K562 (cell line): ENCODE measurements around the gene CSNK1G1. TPM values are rescaled to one million over a fixed set of nuclear protein-coding genes. Genes with fewer than 3 reads are reported as not detected.

ENCODE experiments used
- CBFA2T3 ChIP-seq: fragments of 450-650 bp; IDR thresholded peaks from 2 replicates; pipeline ENCODE4 v1.6.1; 2017
- CCAR2 ChIP-seq: fragments of 200-400 bp; formaldehyde crosslinking; IDR thresholded peaks from 2 replicates; pipeline ENCODE4 v1.6.1; 2017; ENCODE audit warnings: mild to moderate bottlenecking, low read depth, low read length
- CCNT2 ChIP-seq: IDR thresholded peaks from 2 replicates; pipeline ENCODE4 v1.6.1; 2011; ENCODE audit warnings: borderline replicate concordance, low read depth, mild to moderate bottlenecking, moderate library complexity, mixed read lengths, low read length; ENCODE audit not compliant: insufficient read length; ENCODE audit errors: extremely low read depth
- COPS2 ChIP-seq: fragments of 450-650 bp; conservative IDR thresholded peaks from 2 replicates; pipeline ENCODE4 v1.6.1; 2016; ENCODE audit warnings: mild to moderate bottlenecking, moderate library complexity
- DMBX1 ChIP-seq: fragments of 250-450 bp; sonication (Bioruptor Pico); IDR thresholded peaks from 2 replicates; pipeline ENCODE4 v1.8.0; 2022; ENCODE audit warnings: inconsistent platforms, mild to moderate bottlenecking, moderate library complexity, borderline replicate concordance
- ETV1 ChIP-seq: fragments of 450-650 bp; conservative IDR thresholded peaks from 2 replicates; pipeline ENCODE4 v1.6.1; 2016; ENCODE audit warnings: missing genetic modification characterization, control low read depth, low read depth, missing compliant biosample characterization
- HDAC1 ChIP-seq, 2 experiments: fragments of 450-650 bp; IDR thresholded peaks; 2 replicates each; pipeline ENCODE4 v1.6.1; 2016 to 2017; ENCODE audit warnings: inconsistent platforms in 1 of 2, mild to moderate bottlenecking in 1 of 2, moderate library complexity in 1 of 2
- KAT2B ChIP-seq: IDR thresholded peaks from one replicate; pipeline ENCODE4 v1.6.1; 2012; ENCODE audit warnings: low read depth, mild to moderate bottlenecking, control low read depth, inconsistent platforms, low read length, moderate library complexity
- SPI1 ChIP-seq: IDR thresholded peaks from 2 replicates; pipeline ENCODE4 v1.6.1; 2011; ENCODE audit warnings: low read depth, low read length, control low read depth, borderline replicate concordance
- SREBF1 ChIP-seq: fragments of 150-350 bp; IDR thresholded peaks from 2 replicates; pipeline ENCODE4 v1.6.1; 2014; ENCODE audit warnings: antibody characterized with exemption, low read depth, low read length, borderline replicate concordance
- SRSF3 ChIP-seq: fragments of 200-400 bp; formaldehyde crosslinking; IDR thresholded peaks from 2 replicates; pipeline ENCODE4 v1.6.1; 2016; ENCODE audit warnings: mild to moderate bottlenecking, low read length, moderate library complexity; ENCODE audit not compliant: insufficient read depth
- TARDBP ChIP-seq: fragments of 450-650 bp; IDR thresholded peaks from 2 replicates; pipeline ENCODE4 v1.6.1; 2016
- TCF7 ChIP-seq: sonication (generic); IDR thresholded peaks from 2 replicates; pipeline ENCODE4 v1.6.1; 2016; ENCODE audit warnings: antibody characterized with exemption, borderline replicate concordance
- ZNF263 ChIP-seq: sonication (generic); formaldehyde crosslinking; IDR thresholded peaks from 2 replicates; pipeline ENCODE4 v1.8.0; 2022; ENCODE audit warnings: mild to moderate bottlenecking, missing genetic modification reagents, borderline replicate concordance
- ZNF408 ChIP-seq: fragments of 250-450 bp; sonication (Bioruptor Pico); IDR thresholded peaks from 2 replicates; pipeline ENCODE4 v1.4.0; 2020; ENCODE audit warnings: low read depth, mild to moderate bottlenecking, moderate library complexity
- ZNF589 ChIP-seq: fragments of 200-800 bp; sonication (Bioruptor generic); IDR thresholded peaks from 2 replicates; pipeline ENCODE4 v1.6.1; 2016; ENCODE audit warnings: low read depth, missing genetic modification characterization, missing compliant biosample characterization
- polyA plus RNA-seq, 8 experiments: library from polyadenylated mRNA; depleted of rRNA in 4 of 8; stranded (reverse) in 5 of 8; unstranded in 3 of 8; fragments of >200 nt; fragmentation: Nextera tagmentation in 2 of 8; fragmentation: Illumina TruSeq in 1 of 8; extraction: Ambion mirVana in 2 of 8; extraction: Trizol in 1 of 8; gene quantifications; 2 replicates each; pipeline versions ENCODE4 v1.2.1 to v1.2.3, GENCODE V29; 2011 to 2014; ENCODE audit warnings: inconsistent platforms in 1 of 8, missing spikeins in 1 of 8
- total RNA-seq, 7 experiments: library from RNA; depleted of rRNA in 6 of 7; stranded (reverse); fragments of >200 nt in 6 of 7; fragmentation: Illumina TruSeq in 2 of 7; extraction: Trizol in 2 of 7; gene quantifications; 2 replicates each; pipeline versions ENCODE4 v1.2.1 to v1.2.3, GENCODE V29; 2011 to 2021; ENCODE audit warnings: low replicate concordance in 1 of 7
- TF ChIP-seq, protein P1 (sequence below): IDR thresholded peaks from 3 replicates; pipeline ENCODE4 v1.6.1; 2011; ENCODE audit warnings: borderline replicate concordance, mild to moderate bottlenecking, moderate library complexity; ENCODE audit not compliant: insufficient read length; ENCODE audit errors: extremely low read depth
- TF ChIP-seq, protein P2 (sequence below): sonication (generic); formaldehyde crosslinking; IDR thresholded peaks from 2 replicates; pipeline ENCODE4 v1.8.0; 2023; ENCODE audit warnings: mild to moderate bottlenecking, missing genetic modification reagents
- TF ChIP-seq, protein P3 (sequence below): fragments of 250-450 bp; sonication (Bioruptor Pico); IDR thresholded peaks from 2 replicates; pipeline ENCODE4 v1.5.0; 2021; ENCODE audit warnings: mild to moderate bottlenecking, borderline replicate concordance

Gene CSNK1G1
- total and polyA plus RNA-seq, 9 of the 15 experiments (the other 6 are each of a cell fraction or from before 2014, with no cell fraction given): 4.5 to 18.5 (median 9.5) TPM

DNA sequence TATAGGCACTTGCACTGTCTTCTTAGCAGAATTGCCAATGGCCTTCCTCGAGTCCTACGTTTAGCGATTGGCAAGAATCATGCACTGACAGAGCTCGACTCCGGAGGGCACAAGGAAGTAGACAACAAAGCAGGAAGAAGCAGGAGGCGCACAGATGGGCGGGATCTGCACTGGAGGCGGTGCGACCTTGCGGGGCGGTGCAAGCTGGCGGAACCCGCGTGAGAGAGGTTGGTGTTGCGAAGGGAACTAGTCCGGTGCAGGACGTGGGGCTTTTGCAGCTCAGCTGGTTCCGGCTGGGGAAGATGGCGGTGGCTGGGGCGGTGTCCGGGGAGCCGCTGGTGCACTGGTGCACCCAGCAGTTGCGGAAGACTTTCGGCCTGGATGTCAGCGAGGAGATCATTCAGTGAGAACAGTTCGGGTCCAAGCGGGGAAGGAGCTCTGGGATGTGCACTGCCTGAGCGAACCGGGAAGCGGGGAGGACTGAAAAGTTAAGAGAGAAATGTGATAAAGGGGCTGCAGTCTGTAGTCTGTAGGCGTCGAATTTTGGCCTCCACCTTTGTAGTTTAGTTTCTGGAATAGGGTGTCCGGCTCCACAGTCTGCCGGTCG lies 31.7 kb upstream of the CSNK1G1 start, which contains the start of gene TRIP4 (continued):
- TF ChIP-seq, protein P1, sequence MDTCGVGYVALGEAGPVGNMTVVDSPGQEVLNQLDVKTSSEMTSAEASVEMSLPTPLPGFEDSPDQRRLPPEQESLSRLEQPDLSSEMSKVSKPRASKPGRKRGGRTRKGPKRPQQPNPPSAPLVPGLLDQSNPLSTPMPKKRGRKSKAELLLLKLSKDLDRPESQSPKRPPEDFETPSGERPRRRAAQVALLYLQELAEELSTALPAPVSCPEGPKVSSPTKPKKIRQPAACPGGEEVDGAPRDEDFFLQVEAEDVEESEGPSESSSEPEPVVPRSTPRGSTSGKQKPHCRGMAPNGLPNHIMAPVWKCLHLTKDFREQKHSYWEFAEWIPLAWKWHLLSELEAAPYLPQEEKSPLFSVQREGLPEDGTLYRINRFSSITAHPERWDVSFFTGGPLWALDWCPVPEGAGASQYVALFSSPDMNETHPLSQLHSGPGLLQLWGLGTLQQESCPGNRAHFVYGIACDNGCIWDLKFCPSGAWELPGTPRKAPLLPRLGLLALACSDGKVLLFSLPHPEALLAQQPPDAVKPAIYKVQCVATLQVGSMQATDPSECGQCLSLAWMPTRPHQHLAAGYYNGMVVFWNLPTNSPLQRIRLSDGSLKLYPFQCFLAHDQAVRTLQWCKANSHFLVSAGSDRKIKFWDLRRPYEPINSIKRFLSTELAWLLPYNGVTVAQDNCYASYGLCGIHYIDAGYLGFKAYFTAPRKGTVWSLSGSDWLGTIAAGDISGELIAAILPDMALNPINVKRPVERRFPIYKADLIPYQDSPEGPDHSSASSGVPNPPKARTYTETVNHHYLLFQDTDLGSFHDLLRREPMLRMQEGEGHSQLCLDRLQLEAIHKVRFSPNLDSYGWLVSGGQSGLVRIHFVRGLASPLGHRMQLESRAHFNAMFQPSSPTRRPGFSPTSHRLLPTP: no peak
- TF ChIP-seq KAT2B (no peak), CCNT2 (peak; percentile 60), TARDBP (peak; percentile 68; the same call in 1 of the 2 replicates), CCAR2 (no peak), TCF7 (peak; percentile 94), CBFA2T3 (peak; percentile 41; the same call in 1 of the 2 replicates), SPI1 (no peak), DMBX1 (CRISPR knock-in tag) (peak; percentile 72; the same call in 1 of the 2 replicates), SRSF3 (no peak), ZNF589 (CRISPR knock-in tag) (no peak), COPS2 (no peak), ZNF263 (CRISPR knock-in tag) (peak; percentile 61; the same call in 1 of the 2 replicates), HDAC1 (IDR thresholded peaks at IDR 0.05) (peak; percentile 87 to 98), SREBF1 (peak; percentile 83; the same call in 1 of the 2 replicates), ZNF408 (CRISPR knock-in tag) (no peak), ETV1 (tag) (peak; percentile 90)
- TF ChIP-seq, protein P2, sequence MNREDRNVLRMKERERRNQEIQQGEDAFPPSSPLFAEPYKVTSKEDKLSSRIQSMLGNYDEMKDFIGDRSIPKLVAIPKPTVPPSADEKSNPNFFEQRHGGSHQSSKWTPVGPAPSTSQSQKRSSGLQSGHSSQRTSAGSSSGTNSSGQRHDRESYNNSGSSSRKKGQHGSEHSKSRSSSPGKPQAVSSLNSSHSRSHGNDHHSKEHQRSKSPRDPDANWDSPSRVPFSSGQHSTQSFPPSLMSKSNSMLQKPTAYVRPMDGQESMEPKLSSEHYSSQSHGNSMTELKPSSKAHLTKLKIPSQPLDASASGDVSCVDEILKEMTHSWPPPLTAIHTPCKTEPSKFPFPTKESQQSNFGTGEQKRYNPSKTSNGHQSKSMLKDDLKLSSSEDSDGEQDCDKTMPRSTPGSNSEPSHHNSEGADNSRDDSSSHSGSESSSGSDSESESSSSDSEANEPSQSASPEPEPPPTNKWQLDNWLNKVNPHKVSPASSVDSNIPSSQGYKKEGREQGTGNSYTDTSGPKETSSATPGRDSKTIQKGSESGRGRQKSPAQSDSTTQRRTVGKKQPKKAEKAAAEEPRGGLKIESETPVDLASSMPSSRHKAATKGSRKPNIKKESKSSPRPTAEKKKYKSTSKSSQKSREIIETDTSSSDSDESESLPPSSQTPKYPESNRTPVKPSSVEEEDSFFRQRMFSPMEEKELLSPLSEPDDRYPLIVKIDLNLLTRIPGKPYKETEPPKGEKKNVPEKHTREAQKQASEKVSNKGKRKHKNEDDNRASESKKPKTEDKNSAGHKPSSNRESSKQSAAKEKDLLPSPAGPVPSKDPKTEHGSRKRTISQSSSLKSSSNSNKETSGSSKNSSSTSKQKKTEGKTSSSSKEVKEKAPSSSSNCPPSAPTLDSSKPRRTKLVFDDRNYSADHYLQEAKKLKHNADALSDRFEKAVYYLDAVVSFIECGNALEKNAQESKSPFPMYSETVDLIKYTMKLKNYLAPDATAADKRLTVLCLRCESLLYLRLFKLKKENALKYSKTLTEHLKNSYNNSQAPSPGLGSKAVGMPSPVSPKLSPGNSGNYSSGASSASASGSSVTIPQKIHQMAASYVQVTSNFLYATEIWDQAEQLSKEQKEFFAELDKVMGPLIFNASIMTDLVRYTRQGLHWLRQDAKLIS (CRISPR knock-in tag): peak; percentile 90; the same call in 1 of the 2 replicates
- TF ChIP-seq, protein P3, sequence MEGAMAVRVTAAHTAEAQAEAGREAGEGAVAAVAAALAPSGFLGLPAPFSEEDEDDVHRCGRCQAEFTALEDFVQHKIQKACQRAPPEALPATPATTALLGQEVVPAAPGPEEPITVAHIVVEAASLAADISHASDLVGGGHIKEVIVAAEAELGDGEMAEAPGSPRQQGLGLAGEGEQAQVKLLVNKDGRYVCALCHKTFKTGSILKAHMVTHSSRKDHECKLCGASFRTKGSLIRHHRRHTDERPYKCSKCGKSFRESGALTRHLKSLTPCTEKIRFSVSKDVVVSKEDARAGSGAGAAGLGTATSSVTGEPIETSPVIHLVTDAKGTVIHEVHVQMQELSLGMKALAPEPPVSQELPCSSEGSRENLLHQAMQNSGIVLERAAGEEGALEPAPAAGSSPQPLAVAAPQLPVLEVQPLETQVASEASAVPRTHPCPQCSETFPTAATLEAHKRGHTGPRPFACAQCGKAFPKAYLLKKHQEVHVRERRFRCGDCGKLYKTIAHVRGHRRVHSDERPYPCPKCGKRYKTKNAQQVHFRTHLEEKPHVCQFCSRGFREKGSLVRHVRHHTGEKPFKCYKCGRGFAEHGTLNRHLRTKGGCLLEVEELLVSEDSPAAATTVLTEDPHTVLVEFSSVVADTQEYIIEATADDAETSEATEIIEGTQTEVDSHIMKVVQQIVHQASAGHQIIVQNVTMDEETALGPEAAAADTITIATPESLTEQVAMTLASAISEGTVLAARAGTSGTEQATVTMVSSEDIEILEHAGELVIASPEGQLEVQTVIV (CRISPR knock-in tag): no peak
